Suppressor macrophage (primary cell): Measurements from ENCODE around the gene MIA2.
"Not testable (repeated sequence)": the region's sequence is repeated elsewhere in the genome, so short reads cannot be mapped to it uniquely, and the experiment has no call there.

Experiments used
- DNase-seq, 4 experiments: peaks; one replicate each; pipeline ENCODE4 v3.0.0-alpha.2; 2020 to 2022
- total RNA-seq, 17 experiments: gene quantifications; one replicate each; lab custom pipeline; 2026; ENCODE audit warnings: mixed read lengths in 6 of 17, inconsistent platforms in 3 of 17; lab: John Stamatoyannopoulos, UW

The MIA2 gene
- total RNA-seq = 15.9 to 60.6 (median 38.4) reads per million in 17 experiments

GRCh38 chr14:39233680-39234326, at the start of gene MIA2:
TSS of gene MIA2 (plus strand) at chr14:39233915. CDS start at chr14:39234115, 200 bp downstream.
- DNase-seq = no peak

GRCh38 chr14:39184628-39185255, 49.0 kb upstream of the MIA2 start:
- DNase-seq = no peak

- no peak for DNase-seq
Observed at GRCh38 chr14:39185256-39186049, 48.3 kb upstream of the MIA2 start.

GRCh38 chr14:39186941-39187525, 46.7 kb upstream of the MIA2 start:
- no peak for DNase-seq

- DNase-seq = peak in 1 of 4 experiments; percentile 48
Observed at GRCh38 chr14:39203659-39204606, 29.8 kb upstream of the MIA2 start.

GRCh38 chr14:39207430-39207829, 26.3 kb upstream of the MIA2 start:
- DNase-seq = not testable (repeated sequence)

GRCh38 chr14:39211109-39211741, 22.5 kb upstream of the MIA2 start:
- no peak for DNase-seq

- no peak for DNase-seq
Observed at GRCh38 chr14:39212034-39212433, 21.7 kb upstream of the MIA2 start.

- no peak for DNase-seq
Observed at GRCh38 chr14:39212693-39213092, 21.0 kb upstream of the MIA2 start.

GRCh38 chr14:39217214-39217879, 16.4 kb upstream of the MIA2 start:
- peak in 3 of 4 experiments; percentile 15 to 20 (median 15) for DNase-seq

GRCh38 chr14:39218171-39218769, 15.4 kb upstream of the MIA2 start:
- no peak for DNase-seq

- DNase-seq = no peak
Observed at GRCh38 chr14:39219075-39219499, 14.6 kb upstream of the MIA2 start.

- not testable (repeated sequence) for DNase-seq
Observed at GRCh38 chr14:39220473-39220872, 13.2 kb upstream of the MIA2 start.

- DNase-seq = no peak
Observed at GRCh38 chr14:39228044-39228443, 5.7 kb upstream of the MIA2 start.

- DNase-seq = peak in 2 of 4 experiments; percentile 26 to 48
Observed at GRCh38 chr14:39228509-39229221, 5.0 kb upstream of the MIA2 start.

GRCh38 chr14:39229222-39229543, 4.5 kb upstream of the MIA2 start:
- DNase-seq = peak in 3 of 4 experiments; percentile 17 to 61 (median 60)

GRCh38 chr14:39229601-39230110, 4.1 kb upstream of the MIA2 start:
- no peak for DNase-seq

GRCh38 chr14:39230416-39231035, 3.2 kb upstream of the MIA2 start:
- peak in 3 of 4 experiments; percentile 11 to 48 (median 35) for DNase-seq
